NCI-H2196 treated with DMSO at 0.1 percent for 48 hours (cell line): ENCODE measurements around the gene MOB4.
"Not testable (repeated sequence)": the region's sequence is repeated elsewhere in the genome, so short reads cannot be mapped to it uniquely, and the experiment has no call there.

Source experiments
- DNase-seq: peaks from one replicate; lab custom pipeline; 2025; ENCODE audit not compliant: unreplicated experiment; lab: John Stamatoyannopoulos, UW

The MOB4 gene

GRCh38 chr2:197513915-197514314, 2.0 kb upstream of the MOB4 start:
- no peak for DNase-seq

- DNase-seq, result no peak
These were observed 1.1 kb upstream of the MOB4 start for GRCh38 chr2:197514754-197515153.

- no peak for DNase-seq
These were observed 539 bp upstream of the MOB4 start for GRCh38 chr2:197515315-197515738.

GRCh38 chr2:197516393-197516761, 511 bp downstream of the MOB4 start:
- no peak for DNase-seq

- no peak for DNase-seq
These were observed 1.3 kb downstream of the MOB4 start for GRCh38 chr2:197517150-197517549.

GRCh38 chr2:197538412-197538811, 22.5 kb downstream of the MOB4 start:
- DNase-seq, result no peak

- DNase-seq, result no peak
These were observed 23.9 kb downstream of the MOB4 start for GRCh38 chr2:197539734-197540133.

- DNase-seq, result no peak
These were observed 27.3 kb downstream of the MOB4 start for GRCh38 chr2:197543206-197543605.

- no peak for DNase-seq
These were observed 31.5 kb downstream of the MOB4 start for GRCh38 chr2:197547163-197547900.

GRCh38 chr2:197548582-197548981, 32.7 kb downstream of the MOB4 start:
- no peak for DNase-seq

GRCh38 chr2:197551260-197551659, 35.4 kb downstream of the MOB4 start:
- DNase-seq, result not testable (repeated sequence)

- no peak for DNase-seq
These were observed 39.6 kb downstream of the MOB4 start for GRCh38 chr2:197555467-197555866.

GRCh38 chr2:197556456-197556855, 40.6 kb downstream of the MOB4 start:
- DNase-seq, result no peak

GRCh38 chr2:197558393-197558792, 42.5 kb downstream of the MOB4 start:
- DNase-seq, result no peak

GRCh38 chr2:197559681-197560080, 43.8 kb downstream of the MOB4 start:
- no peak for DNase-seq

- no peak for DNase-seq
These were observed 44.3 kb downstream of the MOB4 start for GRCh38 chr2:197560146-197560665.

GRCh38 chr2:197571627-197572271, 55.9 kb downstream of the MOB4 start:
- DNase-seq, result no peak

- no peak for DNase-seq
These were observed 57.7 kb downstream of the MOB4 start for GRCh38 chr2:197573608-197574007.

GRCh38 chr2:197575987-197576386, 60.1 kb downstream of the MOB4 start:
- DNase-seq, result no peak

- DNase-seq, result no peak
These were observed 60.8 kb downstream of the MOB4 start for GRCh38 chr2:197576631-197577030.

GRCh38 chr2:197577446-197577845, 61.6 kb downstream of the MOB4 start:
- DNase-seq, result no peak

- DNase-seq, result not testable (repeated sequence)
These were observed 62.4 kb downstream of the MOB4 start for GRCh38 chr2:197578294-197578693.
